ENCODE data around the gene ZMYND8.

- no peak for TF ChIP-seq CTCF (conservative IDR thresholded peaks at IDR 0.05; ENCODE audit: low read depth, low read length)
- TF ChIP-seq EZH2 (IDR thresholded peaks at IDR 0.05; ENCODE audit: low read length, unreplicated experiment), result no peak
- no peak for TF ChIP-seq EZH2phosphoT487 (IDR thresholded peaks at IDR 0.05; ENCODE audit: borderline replicate concordance, low read length)
Measured at GRCh38 chr20:47361057-47361915, 4.8 kb upstream of the ZMYND8 start.
